ENCODE data around the gene WDR36. TPM values are rescaled to one million over a fixed set of nuclear protein-coding genes. Genes with fewer than 3 reads are reported as not detected.

Gene WDR36
- total and polyA plus RNA-seq, 2 of the 13 experiments (the other 11 are each of a cell fraction or from before 2014, with no cell fraction given): 18.2 to 40.6 TPM

DNA sequence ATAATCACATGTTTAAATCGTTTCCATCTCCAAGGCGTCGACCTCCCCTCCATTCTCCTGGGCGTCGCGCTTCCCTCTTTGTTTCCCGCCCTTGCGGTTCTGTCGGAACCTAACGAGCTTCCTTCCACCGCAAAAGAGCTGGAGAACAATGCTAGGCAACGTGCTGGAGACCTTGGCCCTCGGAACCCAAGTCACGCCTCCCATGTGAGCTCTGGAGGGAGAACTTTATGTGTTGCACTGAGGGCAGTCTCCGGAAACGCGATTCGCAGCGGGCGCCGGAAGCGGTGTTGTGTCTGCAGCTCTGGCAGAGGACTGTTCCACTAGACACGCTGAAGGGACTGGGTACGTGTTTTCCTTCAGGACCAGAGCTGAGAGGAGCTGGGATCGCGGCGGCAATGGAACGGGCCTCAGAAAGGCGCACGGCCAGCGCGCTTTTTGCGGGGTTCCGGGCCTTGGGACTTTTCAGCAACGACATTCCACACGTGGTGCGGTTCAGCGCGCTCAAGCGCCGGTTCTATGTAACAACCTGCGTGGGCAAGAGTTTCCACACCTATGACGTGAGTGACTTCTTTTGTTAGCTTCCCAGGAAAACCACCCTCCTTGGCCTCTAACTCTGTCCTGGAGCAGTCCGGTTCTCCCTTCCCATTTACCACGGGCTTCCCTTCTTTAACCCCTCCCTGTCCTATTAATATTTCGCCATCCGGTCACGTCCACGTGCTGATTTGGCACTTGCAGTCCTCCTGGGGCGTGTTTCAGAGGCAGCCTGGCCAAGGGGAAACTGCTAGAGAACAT is at the start of gene WDR36 (continued):
- TF ChIP-seq, protein P1, sequence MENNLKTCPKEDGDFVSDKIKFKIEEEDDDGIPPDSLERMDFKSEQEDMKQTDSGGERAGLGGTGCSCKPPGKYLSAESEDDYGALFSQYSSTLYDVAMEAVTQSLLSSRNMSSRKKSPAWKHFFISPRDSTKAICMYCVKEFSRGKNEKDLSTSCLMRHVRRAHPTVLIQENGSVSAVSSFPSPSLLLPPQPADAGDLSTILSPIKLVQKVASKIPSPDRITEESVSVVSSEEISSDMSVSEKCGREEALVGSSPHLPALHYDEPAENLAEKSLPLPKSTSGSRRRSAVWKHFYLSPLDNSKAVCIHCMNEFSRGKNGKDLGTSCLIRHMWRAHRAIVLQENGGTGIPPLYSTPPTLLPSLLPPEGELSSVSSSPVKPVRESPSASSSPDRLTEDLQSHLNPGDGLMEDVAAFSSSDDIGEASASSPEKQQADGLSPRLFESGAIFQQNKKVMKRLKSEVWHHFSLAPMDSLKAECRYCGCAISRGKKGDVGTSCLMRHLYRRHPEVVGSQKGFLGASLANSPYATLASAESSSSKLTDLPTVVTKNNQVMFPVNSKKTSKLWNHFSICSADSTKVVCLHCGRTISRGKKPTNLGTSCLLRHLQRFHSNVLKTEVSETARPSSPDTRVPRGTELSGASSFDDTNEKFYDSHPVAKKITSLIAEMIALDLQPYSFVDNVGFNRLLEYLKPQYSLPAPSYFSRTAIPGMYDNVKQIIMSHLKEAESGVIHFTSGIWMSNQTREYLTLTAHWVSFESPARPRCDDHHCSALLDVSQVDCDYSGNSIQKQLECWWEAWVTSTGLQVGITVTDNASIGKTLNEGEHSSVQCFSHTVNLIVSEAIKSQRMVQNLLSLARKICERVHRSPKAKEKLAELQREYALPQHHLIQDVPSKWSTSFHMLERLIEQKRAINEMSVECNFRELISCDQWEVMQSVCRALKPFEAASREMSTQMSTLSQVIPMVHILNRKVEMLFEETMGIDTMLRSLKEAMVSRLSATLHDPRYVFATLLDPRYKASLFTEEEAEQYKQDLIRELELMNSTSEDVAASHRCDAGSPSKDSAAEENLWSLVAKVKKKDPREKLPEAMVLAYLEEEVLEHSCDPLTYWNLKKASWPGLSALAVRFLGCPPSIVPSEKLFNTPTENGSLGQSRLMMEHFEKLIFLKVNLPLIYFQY (CRISPR knock-in tag; IDR thresholded peaks at IDR 0.05; ENCODE audit: borderline replicate concordance): peak; percentile 86
- TF ChIP-seq, protein P2, sequence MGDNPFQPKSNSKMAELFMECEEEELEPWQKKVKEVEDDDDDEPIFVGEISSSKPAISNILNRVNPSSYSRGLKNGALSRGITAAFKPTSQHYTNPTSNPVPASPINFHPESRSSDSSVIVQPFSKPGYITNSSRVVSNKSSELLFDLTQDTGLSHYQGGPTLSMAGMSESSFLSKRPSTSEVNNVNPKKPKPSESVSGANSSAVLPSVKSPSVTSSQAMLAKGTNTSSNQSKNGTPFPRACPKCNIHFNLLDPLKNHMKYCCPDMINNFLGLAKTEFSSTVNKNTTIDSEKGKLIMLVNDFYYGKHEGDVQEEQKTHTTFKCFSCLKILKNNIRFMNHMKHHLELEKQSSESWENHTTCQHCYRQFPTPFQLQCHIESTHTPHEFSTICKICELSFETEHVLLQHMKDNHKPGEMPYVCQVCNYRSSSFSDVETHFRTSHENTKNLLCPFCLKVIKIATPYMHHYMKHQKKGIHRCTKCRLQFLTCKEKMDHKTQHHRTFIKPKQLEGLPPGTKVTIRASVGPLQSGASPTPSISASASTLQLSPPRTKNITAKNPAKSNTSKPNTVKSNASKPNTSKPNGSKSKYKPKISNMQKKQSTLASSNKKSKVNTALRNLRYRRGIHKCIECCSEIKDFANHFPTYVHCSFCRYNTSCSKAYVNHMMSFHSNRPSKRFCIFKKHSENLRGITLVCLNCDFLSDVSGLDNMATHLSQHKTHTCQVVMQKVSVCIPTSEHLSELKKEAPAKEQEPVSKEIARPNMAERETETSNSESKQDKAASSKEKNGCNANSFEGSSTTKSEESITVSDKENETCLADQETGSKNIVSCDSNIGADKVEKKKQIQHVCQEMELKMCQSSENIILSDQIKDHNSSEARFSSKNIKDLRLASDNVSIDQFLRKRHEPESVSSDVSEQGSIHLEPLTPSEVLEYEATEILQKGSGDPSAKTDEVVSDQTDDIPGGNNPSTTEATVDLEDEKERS (CRISPR knock-in tag; IDR thresholded peaks at IDR 0.05): peak; percentile 98
- TF ChIP-seq ZNF577 (CRISPR knock-in tag; IDR thresholded peaks at IDR 0.05; ENCODE audit: borderline replicate concordance, low read depth) (no peak), ZBTB4 (CRISPR knock-in tag; IDR thresholded peaks at IDR 0.05; ENCODE audit: borderline replicate concordance) (no peak; the same call in 1 of the 2 replicates), HOXA3 (CRISPR knock-in tag; IDR thresholded peaks at IDR 0.05) (peak; percentile 98), MAZ (IDR thresholded peaks at IDR 0.05; ENCODE audit: borderline replicate concordance, low read depth, low read length) (no peak), MAZ (CRISPR knock-in tag; IDR thresholded peaks at IDR 0.05; ENCODE audit: low read depth) (peak; percentile 87; the same call in 1 of the 2 replicates), MEIS1 (CRISPR knock-in tag; IDR thresholded peaks at IDR 0.05; ENCODE audit: borderline replicate concordance) (peak; percentile 56; the same call in 1 of the 2 replicates), ZNF597 (CRISPR knock-in tag; IDR thresholded peaks at IDR 0.05) (no peak), NPAS2 (CRISPR knock-in tag; IDR thresholded peaks at IDR 0.05; ENCODE audit: borderline replicate concordance) (no peak)
- TF ChIP-seq, protein P3, sequence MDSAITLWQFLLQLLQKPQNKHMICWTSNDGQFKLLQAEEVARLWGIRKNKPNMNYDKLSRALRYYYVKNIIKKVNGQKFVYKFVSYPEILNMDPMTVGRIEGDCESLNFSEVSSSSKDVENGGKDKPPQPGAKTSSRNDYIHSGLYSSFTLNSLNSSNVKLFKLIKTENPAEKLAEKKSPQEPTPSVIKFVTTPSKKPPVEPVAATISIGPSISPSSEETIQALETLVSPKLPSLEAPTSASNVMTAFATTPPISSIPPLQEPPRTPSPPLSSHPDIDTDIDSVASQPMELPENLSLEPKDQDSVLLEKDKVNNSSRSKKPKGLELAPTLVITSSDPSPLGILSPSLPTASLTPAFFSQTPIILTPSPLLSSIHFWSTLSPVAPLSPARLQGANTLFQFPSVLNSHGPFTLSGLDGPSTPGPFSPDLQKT (CRISPR knock-in tag; IDR thresholded peaks at IDR 0.05; ENCODE audit: borderline replicate concordance): no peak; the same call in 1 of the 2 replicates
- TF ChIP-seq, protein P4, sequence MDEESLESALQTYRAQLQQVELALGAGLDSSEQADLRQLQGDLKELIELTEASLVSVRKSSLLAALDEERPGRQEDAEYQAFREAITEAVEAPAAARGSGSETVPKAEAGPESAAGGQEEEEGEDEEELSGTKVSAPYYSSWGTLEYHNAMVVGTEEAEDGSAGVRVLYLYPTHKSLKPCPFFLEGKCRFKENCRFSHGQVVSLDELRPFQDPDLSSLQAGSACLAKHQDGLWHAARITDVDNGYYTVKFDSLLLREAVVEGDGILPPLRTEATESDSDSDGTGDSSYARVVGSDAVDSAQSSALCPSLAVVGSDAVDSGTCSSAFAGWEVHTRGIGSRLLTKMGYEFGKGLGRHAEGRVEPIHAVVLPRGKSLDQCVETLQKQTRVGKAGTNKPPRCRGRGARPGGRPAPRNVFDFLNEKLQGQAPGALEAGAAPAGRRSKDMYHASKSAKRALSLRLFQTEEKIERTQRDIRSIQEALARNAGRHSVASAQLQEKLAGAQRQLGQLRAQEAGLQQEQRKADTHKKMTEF (CRISPR knock-in tag; IDR thresholded peaks at IDR 0.05): peak; percentile 97
